Measurements from ENCODE around the gene TFF1.

The TFF1 gene

GRCh38 chr21:42388740-42389448 is 22.6 kb upstream of the TFF1 start:
- POLR2A ChIA-PET (ENCODE audit: low non-redundant PET) = no interaction called here
- no peak overlapping the region for H3K27ac ChIP-seq
- TF ChIP-seq CTCF (conservative IDR thresholded peaks at IDR 0.05; ENCODE audit: low read depth) = no peak
- CTCF ChIA-PET = no interaction called here
- no peak for DNase-seq (ENCODE audit: low spot score)

GRCh38 chr21:42387843-42388340 is 21.6 kb upstream of the TFF1 start:
- TF ChIP-seq CTCF (conservative IDR thresholded peaks at IDR 0.05; ENCODE audit: low read depth) = no peak
- no peak for DNase-seq (ENCODE audit: low spot score)
- ChIA-PET POLR2A (ENCODE audit: low non-redundant PET) (no interaction called here), CTCF (no interaction called here)
- no peak overlapping the region for H3K27ac ChIP-seq

GRCh38 chr21:42387164-42387563 is 20.8 kb upstream of the TFF1 start:
- TF ChIP-seq CTCF (conservative IDR thresholded peaks at IDR 0.05; ENCODE audit: low read depth) = no peak
- ChIA-PET POLR2A (ENCODE audit: low non-redundant PET) (no interaction called here), CTCF (interaction anchor here (0.7 kb wide), 1 partner anchor 295 kb away, joined by 4 read pairs; no protein-coding TSS in a partner anchor)
- no peak overlapping the region for H3K27ac ChIP-seq
- DNase-seq (ENCODE audit: low spot score) = no peak

GRCh38 chr21:42386034-42386591 is 19.8 kb upstream of the TFF1 start:
- TF ChIP-seq CTCF (conservative IDR thresholded peaks at IDR 0.05; ENCODE audit: low read depth) = no peak
- ChIA-PET POLR2A (ENCODE audit: low non-redundant PET) (no interaction called here), CTCF (interaction anchor here (0.7 kb wide), 1 partner anchor 223 kb away, joined by 4 read pairs; no protein-coding TSS in a partner anchor)
- H3K27ac ChIP-seq = no peak overlapping the region
- no peak for DNase-seq (ENCODE audit: low spot score)

GRCh38 chr21:42385619-42386018 is 19.3 kb upstream of the TFF1 start:
- no peak overlapping the region for H3K27ac ChIP-seq
- TF ChIP-seq CTCF (conservative IDR thresholded peaks at IDR 0.05; ENCODE audit: low read depth) = no peak
- POLR2A ChIA-PET (ENCODE audit: low non-redundant PET) = no interaction called here
- DNase-seq (ENCODE audit: low spot score) = no peak
- CTCF ChIA-PET = no interaction called here

- POLR2A ChIA-PET (ENCODE audit: low non-redundant PET) = no interaction called here
- no peak for DNase-seq (ENCODE audit: low spot score)
- CTCF ChIA-PET = no interaction called here
- H3K27ac ChIP-seq = no peak overlapping the region
- TF ChIP-seq CTCF (conservative IDR thresholded peaks at IDR 0.05; ENCODE audit: low read depth) = no peak
Measured at GRCh38 chr21:42384989-42385388, 18.7 kb upstream of the TFF1 start.
